GM19455 (cell line): ENCODE measurements around the gene WNT8A.

Experiments
- ATAC-seq: cut with Tn5 transposase; IDR thresholded peaks from one replicate; pipeline ENCODE4 v1.9.1; 2021; ENCODE audit not compliant: unreplicated experiment

Gene WNT8A

DNA sequence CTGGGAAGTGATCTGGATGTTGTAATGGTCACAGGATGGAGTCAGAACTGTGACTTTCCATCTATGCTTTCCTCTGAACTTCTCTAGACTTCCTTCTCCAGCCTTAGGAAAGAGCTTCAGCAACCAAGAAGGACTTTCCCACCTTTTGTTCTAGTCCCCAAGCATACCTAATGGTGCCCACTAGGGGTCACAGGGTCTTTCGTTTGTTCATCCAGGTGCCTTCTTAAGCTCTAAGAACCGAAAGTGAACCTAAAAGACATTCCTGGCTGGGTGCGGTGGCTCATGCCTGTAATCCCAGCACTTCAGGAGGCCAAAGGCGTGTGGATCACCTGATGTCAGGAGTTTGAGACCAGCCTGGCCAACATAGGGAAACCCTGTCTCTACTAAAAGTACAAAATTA is 1.8 kb upstream of the WNT8A start:
- ATAC-seq: no peak

DNA sequence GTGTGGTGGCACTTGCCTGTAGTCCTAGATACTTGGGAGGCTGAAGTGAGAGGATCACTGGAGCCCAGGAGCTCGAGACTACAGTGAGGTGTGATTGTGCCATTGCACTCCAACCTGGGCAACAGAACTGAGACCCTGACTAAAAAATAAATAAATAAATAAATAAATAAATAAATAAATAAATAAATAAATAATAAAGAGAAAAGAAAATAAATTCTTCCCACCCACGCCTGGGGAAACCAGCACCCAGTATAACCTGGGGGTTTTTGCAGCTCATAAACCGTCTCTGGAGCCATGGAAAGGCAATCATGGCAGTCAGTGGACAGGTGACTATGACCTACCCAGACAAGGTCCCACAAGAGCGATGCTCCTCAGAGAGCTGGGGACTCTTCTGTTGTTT is 7.9 kb downstream of the WNT8A start:
- ATAC-seq: no peak

DNA sequence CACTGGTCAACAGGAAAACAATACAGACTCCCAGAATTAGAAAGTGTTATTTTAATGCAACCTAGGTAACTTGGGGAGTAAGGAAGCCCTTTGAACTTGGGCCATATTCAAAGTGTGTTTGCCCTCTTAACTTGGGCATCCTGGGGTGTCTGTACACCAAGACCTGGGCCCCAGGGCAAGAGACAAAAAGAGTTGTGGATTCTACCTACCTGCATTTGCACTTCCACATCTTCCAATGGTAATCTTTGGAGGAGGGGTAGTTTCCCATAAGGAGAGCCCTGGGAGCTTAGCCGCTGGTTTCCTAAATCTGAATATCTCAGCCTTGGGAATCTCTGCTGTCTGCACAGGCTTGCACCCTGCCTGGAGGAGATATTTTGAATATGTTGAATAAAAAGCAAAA is 8.5 kb downstream of the WNT8A start:
- ATAC-seq: no peak

DNA sequence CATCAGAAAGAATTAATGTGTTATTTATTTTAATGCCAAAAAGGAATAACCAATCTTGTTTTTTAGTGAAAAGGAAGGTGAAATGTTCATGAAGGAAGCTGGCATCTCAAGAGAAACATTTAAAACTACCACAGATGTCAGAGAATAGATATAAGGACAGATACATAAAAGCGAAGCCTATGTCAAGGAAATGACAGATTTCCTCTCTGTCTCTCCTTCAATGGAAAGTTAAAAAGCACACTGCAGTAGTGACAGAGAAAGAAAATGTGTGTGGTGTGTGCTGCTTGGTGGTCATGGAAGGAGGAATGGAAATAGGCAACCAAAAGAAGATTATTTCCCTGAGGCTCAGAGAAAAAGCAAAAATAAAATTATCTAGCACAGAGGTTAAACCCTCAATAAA is 9.2 kb downstream of the WNT8A start:
- no peak for ATAC-seq

DNA sequence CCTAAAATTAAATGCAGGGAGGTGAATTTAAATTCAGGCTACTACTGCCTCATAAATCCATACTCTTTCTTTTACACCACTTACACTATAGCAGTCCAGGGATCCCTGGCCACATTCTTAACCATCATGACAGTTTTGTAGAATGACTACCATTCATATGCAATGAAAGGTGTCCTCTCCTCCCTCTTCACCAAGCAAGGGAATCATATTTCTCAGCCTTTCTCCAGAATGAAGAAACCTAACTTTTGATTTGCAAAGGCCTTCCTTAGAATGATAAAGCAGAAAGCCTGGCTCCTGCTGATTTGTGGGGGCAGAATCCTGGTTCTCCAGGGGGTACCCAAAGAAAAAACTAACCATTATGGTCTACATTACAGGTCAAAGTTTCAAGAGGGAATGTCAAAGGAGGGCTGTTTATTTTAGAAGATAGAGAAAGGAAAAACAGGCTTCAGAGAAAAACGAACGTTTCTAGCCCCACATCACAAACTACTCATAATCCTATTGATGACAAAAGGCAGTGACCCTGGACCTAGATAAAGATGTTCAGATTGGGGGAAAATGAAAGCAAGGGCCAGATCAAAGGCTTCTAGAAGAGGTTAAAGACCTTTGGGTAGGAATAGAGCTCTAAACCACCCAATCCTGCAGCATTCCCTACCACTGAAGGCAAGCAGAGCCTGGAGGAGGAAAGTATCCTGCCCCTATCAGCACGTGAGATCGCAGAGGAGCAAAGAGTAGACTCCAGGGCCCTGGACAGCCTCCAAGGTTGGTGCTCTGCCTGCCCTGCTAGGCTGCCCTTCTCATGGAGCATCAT is 11.5 kb downstream of the WNT8A start:
- ATAC-seq: no peak

DNA sequence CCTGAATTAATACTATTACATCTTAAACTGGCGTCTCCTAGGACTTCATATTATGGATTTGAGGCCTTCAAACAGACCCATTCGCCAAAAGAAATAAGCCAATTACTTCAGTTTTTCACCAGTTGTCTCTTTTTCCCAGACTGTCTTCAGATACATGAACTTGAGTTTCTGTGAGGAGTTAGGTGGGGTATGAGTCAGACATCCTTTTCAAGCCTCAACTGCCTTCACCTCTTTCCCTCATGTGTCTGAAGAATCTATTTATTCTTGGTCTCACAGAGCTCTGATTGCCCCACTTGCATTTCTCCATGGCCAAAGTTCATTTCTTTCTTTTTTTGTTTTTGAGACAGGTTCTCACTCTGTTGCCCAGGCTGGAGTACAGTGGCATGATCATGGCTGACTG is 12.5 kb downstream of the WNT8A start:
- ATAC-seq: no peak

DNA sequence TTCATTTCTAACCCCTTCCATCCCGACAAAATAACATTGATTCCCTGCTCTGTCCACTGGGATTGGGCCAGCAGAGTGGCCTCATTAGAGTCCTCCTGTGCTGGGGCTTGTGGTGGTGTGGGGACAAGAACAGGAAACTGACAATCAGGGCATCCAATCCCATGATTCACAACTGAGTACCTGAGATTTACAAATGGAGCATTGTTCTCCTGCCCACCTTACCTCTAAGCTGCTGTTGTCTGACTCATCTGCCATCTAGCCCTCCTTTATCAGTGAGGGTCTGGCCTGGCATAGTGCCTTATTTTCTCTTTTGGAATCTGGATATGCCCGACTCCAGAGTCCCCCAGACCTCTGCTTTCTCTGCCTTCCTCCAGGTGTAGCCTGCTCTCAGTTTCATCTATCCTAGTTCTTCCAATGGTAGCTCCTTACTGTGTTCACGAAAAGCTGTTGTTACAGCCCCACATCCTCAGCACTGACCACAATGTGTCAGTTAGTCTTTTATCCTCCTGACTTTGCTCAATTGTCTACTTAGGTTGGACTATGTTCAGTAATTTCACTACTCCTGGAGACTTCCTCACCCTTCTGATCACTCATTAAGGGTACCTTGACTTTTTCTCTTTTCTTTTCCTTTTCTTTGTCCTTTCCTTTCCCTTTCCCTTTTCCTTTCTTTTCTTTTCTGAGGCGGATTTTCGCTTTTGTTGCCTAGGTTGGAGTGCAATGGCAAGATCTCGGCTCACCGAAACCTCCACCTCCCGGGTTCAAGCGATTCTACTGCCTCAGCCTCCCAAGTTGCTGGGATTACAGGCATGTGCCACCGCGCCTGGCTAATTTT is 13.4 kb downstream of the WNT8A start:
- no peak for ATAC-seq

DNA sequence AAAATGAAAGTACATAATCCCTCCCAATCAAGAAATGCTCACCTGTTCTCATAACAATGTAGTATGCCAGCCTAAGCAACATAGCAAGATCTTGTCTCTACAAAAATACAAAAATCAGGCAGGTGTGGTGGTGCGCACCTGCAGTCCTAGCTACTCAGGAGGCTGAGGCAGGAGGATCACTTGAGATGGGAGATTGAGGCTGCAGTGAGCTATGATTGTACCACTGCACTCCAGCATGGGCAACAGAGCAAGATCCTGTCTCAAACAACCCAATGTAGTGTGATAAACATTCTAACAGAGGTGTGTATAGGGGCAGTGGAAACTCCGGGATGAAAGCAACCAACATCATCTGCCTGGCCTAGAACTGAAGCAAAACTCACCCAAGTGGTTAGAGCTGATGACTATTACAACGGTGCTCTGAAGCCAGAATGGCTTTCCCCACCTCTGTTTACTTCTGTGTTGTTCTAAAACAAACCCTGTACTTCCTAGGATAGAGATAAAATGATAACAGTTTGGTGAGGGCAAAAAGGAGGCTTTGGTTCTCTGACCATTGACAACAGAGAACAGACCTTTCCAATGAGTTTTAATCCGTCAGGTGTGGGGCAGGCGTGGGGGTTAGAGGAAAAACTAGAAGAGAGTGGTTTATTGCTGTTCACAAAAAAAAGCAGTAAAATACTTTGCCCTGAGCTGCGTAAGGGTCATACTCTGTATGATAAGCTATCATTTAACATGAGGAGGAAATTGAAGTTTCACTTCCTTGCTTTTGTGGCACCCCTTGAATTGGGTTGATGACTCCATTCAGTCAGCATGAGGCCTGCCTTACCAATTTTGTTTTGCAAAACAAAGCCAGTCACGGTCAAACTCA is 18.9 kb downstream of the WNT8A start:
- no peak for ATAC-seq

DNA sequence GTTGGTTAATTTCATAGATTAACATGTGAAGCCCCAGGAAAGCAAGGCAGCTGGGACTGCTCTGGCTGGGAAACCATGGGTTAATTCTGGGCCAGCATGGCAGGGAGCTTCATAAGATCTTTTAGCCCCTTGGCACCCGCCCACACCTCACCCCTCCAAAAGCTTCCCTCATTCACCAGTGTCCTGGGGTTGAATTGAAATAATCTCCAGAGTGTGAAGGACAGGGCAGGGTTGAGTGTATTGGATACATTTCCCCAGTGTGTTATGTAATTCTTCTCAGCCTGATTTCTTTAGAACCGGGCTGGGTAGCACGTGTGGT is 19.4 kb downstream of the WNT8A start:
- no peak for ATAC-seq

DNA sequence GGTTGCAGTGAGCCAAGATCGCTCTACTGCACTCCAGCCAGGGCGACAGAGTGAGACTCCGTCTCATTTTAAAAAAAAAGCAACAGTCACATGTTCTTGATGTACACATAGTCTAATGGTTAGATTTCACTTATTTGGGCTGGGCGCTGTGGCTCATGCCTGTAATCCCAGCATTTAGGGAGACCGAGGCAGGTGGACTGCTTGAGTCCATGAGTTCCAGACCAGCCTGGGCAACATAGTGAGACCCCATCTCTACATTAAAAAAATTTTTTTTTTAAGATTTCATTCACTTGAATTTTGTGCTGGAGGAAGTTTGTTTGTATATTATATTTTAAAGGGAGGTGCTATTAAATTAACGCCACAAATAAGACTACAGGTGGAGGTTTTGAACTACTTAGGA is 21.9 kb downstream of the WNT8A start:
- no peak for ATAC-seq

DNA sequence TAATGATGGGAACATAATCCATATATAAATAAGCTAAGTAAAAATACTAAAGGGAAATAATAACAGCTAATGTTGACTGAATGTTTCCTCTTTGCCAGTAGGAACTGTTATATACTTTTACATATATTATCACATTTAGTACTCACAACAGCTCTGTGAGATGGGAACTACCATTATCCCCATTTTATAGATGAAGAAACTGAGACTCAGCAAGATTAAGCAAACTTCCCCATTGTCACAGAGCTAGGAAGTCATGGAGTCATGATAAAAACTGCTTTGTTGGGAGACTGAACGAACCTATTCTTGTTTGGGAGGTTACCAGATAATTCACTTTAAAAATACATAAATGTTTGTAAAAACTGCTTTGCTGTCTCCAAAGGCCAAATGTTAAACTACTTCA is 23.4 kb downstream of the WNT8A start:
- no peak for ATAC-seq

DNA sequence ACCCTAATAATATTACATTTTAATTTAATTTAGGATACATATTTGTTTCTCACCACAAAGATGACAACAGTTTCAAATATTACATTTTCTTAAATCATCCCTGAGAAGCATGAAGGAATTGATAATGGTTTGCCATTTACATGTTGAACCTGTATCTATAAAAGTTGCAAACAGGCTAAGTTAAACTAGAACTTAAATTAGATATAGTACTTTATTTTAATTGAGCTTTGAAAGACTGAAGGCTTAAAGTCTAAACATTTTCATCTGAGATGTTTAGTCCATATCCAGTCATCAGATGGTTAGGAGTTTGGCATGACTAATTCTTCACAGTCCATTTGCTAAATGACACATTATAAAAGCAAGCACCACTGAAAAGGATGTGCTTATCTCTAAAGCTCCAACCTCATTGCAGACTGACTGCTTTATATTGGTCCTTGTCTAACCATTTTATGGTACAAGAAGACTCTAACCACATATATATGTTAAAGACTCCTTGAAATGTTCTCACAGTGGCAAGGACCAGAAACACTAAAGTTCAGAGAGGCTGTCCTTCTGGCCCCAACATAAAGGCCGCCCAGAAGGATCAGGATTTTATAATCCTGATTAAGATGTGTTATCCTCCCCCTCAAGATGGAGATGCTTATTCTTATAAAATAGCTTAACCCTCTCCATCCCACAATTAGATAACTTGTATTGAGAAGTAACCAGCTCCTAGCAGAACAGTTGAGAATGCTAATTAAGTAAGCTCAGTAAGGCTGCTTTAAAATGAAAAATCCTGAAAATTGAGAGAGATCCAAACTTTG is 25.8 kb downstream of the WNT8A start:
- no peak for ATAC-seq

DNA sequence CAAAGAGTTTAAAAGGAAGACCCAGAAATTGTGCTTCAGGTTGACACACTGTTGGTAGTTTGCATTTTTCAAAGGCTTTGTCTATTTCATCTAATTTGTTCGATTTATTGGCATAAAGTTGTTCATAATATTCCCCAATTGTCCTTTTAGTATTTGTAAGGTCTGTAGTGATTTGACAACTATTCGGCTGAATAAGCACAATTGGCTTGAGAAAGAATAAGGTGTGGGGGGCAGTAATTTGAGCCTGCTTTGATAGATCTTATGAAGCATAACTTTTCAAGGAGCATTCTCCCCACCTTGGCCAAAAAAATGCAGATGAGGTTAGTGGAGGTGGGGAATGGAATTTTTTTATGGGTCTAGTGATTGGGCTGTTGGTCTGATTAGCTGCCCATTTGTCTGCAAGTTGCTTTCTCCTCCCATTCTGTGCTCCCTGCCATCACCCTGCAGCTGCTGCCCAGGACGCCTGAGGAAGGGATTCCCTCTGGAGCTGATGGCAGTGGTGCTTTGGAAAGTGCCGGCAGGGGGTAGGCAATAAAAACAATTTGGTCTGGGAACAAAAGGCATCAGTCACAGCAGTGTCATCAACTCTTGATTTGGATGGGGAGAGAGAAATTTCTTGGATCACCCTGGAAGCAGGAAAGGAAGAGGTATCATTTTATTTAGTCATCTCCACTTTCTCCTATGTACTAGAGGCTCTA is 26.6 kb downstream of the WNT8A start:
- ATAC-seq: no peak

DNA sequence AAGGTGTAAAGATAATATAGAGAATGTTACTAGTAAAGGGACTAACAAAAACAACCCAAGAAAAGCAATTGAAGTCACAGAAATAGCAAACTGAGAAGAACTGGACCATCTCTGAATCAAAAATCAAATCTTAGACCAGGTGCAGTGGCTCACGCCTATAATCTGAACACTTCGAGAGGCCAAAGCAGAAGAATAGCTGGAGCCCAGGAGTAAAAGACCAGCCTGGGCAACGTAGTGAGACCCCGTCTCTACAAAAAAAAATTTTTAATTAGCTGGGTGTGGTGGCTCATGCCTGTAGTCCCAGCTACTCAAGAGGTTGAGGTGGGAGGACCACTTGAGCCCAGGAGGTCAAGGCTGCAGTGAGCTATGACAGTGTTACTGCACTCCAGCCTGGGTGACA is 27.3 kb downstream of the WNT8A start:
- ATAC-seq: no peak

DNA sequence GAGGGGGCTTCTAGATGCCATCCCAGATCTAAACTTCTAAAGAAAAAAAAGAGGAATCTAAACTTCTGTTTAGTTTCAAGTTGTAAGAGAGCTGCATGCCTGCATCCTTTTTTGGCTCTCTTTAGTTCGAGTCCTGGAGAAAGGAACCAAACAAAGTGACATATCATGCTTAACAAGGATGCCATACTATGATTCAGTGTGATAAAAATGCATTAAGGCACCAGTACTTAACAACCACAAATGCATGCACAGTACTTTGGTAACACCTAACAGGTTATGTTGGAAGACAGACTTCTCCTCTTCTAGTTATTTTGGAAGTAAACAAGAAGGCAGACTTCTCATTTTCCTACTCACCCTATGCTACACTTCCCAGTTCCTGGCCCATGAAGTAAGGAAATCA is 28.1 kb downstream of the WNT8A start:
- no peak for ATAC-seq

DNA sequence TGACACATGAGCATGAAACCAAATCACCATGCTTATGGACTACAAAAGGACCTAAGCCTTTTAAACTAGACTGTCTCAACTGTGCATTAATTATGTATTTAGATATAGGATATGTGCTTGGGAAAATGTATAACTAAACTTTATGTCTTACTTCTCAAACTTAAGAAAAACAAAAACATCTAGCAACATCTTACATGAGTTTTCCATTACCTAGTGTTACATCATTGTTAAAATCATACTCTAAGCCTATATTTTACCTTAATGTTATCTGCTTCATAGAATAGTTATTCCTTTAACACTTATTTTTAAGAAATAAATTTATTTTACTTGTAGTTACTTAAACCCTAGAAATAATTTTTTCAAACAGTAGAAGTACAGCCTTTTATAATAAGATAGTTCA is 31.4 kb downstream of the WNT8A start:
- no peak for ATAC-seq

DNA sequence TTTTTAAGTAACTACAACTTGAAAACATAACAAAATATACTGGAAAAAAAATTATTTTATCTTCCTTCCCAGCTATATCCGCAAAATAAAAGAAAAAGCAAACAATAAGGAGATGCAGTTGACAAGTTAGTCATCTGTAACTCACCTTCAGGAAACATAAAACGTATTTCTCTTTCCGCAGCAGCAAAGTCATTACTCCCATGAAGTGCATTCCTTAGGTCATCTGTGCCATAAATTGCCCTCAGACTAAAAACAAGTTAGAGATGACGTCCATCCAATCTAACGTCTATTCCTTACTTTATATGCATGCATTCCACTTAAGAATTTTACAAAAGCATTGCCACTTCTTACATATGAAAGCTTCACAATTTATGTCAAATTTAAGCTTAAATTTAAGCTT is 44.5 kb downstream of the WNT8A start:
- ATAC-seq: no peak

DNA sequence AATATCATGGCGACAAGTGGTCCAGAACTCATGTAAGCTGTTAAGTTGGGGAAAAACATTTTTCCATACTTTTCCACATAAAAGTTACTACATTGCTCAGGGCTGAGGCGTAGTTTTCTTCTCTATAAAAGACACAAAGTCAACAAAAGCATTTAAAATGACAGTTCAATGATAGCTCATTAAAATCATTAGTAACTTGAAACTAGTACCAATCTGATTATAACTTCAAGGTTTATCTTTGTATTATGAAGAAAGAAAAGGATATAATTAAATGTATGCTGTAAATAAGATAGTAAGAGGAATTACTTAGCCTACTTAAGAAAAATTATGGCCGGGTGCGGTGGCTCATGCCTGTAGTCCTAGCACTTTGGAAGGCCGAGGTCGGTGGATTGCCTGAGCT is 45.5 kb downstream of the WNT8A start:
- no peak for ATAC-seq

DNA sequence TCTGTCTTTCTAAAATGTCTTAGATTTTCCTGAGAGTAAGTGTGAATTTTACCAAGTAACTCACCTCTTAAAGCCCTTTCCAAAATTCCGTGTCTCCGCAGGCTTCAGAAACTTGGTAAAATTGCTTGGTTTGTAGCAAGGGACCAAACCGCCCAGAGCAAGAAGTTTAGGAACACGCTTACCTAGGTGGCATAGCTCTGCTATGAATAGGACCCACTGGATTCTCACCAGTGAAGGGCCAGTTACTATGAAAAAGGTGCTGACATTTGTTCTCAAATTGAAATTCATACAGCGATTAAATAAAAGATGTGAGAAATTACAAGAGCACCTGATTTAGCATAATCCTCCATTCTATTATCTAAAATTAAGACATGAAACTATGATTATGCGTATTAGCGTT is 48.7 kb downstream of the WNT8A start:
- ATAC-seq: no peak
